Endothelial cell of umbilical vein (primary cell): ENCODE results near the gene OCIAD1. TPM values are rescaled to one million over a fixed set of nuclear protein-coding genes. Genes with fewer than 3 reads are reported as not detected.

Source experiments
- BruUV-seq: library from RNA; stranded (reverse); fragments of 400-500 nt; replicated peaks from 2 replicates; lab custom pipeline; 2021; lab: Mats Ljungman, UMichigan
- CTCF ChIA-PET: fragments of 300-600, 350-600 bp; sonication (Branson Sonifier 250); formaldehyde crosslinking; loops from one replicate; lab custom pipeline; 2021; ENCODE audit warnings: antibody characterized with exemption, inconsistent platforms; lab: Charles Lee
- POLR2A ChIA-PET: fragments of 300-600, 350-600 bp; sonication (Branson Sonifier 250); formaldehyde crosslinking; loops from one replicate; lab custom pipeline; 2021; ENCODE audit warnings: antibody characterized with exemption, inconsistent platforms; lab: Charles Lee
- DNase-seq: peaks from one replicate; pipeline ENCODE4 v3.0.0-alpha.2; 2011; ENCODE audit warnings: low read depth, low spot score
- FAIRE-seq: peaks from 2 replicates; lab custom pipeline; 2011; peaks lifted over from hg19 to GRCh38; lab: Jason Lieb, UNC
- H2AFZ ChIP-seq: 2 replicates; pipeline ENCODE4 v1.6.0; 2012; ENCODE audit warnings: low read depth, low read length, control low read depth, inconsistent platforms
- H3K27ac ChIP-seq: 2 replicates; pipeline ENCODE4 v1.5.1; 2011; ENCODE audit warnings: low read depth, mild to moderate bottlenecking, control low read depth, low read length, moderate library complexity; ENCODE audit not compliant: insufficient read depth
- H3K27me3 ChIP-seq, 2 experiments: 2 replicates each; pipeline versions ENCODE4 v1.6.0 to v1.6.1; 2011; ENCODE audit warnings: low read length in 2 of 2, mixed read lengths in 1 of 2; ENCODE audit not compliant: control insufficient read depth in 2 of 2, insufficient read depth in 2 of 2
- H3K36me3 ChIP-seq, 2 experiments: 2 replicates in 1 of 2; 3 replicates in 1 of 2; pipeline ENCODE4 v1.5.1; 2011; ENCODE audit warnings: low read length in 2 of 2, mild to moderate bottlenecking in 1 of 2, moderate library complexity in 1 of 2; ENCODE audit not compliant: control insufficient read depth in 2 of 2, insufficient read depth in 2 of 2; ENCODE audit errors: extremely low read depth in 1 of 2
- H3K4me1 ChIP-seq: 3 replicates; pipeline ENCODE4 v1.5.1; 2011; ENCODE audit warnings: mild to moderate bottlenecking, low read length; ENCODE audit not compliant: control insufficient read depth, insufficient read depth; ENCODE audit errors: extremely low read depth
- H3K4me2 ChIP-seq: 2 replicates; pipeline ENCODE4 v1.6.1; 2011; ENCODE audit warnings: low read length, control low read depth, mixed read lengths; ENCODE audit not compliant: insufficient read depth
- H3K4me3 ChIP-seq, 3 experiments: fragments of 200-600 bp in 1 of 3; sonication (generic), shearing (Covaris generic) in 1 of 3; replicated peaks in 1 of 3; 2 replicates each; pipeline ENCODE4 v1.5.1; 2011 to 2016; ENCODE audit warnings: control low read depth in 3 of 3, low read length in 3 of 3, mild to moderate bottlenecking in 2 of 3, inconsistent platforms in 1 of 3, low read depth in 1 of 3, moderate library complexity in 1 of 3; ENCODE audit not compliant: insufficient read depth in 1 of 3
- H3K79me2 ChIP-seq: 2 replicates; pipeline ENCODE4 v1.6.0; 2012; ENCODE audit warnings: low read length, inconsistent platforms; ENCODE audit not compliant: control insufficient read depth, insufficient read depth
- H3K9ac ChIP-seq: replicated peaks from 2 replicates; pipeline ENCODE3; 2011; ENCODE audit warnings: low read length, control low read depth; ENCODE audit not compliant: insufficient read depth; ENCODE audit errors: extremely low read depth
- H3K9me1 ChIP-seq: replicated peaks from 3 replicates; pipeline ENCODE4 v1.6.0; 2011; ENCODE audit warnings: mild to moderate bottlenecking, low read length; ENCODE audit not compliant: control insufficient read depth, insufficient read depth; ENCODE audit errors: extremely low read depth
- H3K9me3 ChIP-seq: replicated peaks from 2 replicates; pipeline ENCODE4 v1.5.1; 2012; ENCODE audit warnings: low read length, inconsistent platforms; ENCODE audit not compliant: control insufficient read depth, insufficient read depth
- H4K20me1 ChIP-seq: replicated peaks from 2 replicates; pipeline ENCODE3; 2011; ENCODE audit warnings: mild to moderate bottlenecking, low read length; ENCODE audit not compliant: control insufficient read depth, insufficient read depth; ENCODE audit errors: extremely low read depth
- EZH2 ChIP-seq: IDR thresholded peaks from 2 replicates; pipeline ENCODE4 v1.6.1; 2012; ENCODE audit warnings: borderline replicate concordance, low read depth, mild to moderate bottlenecking, moderate library complexity, low read length, inconsistent platforms; ENCODE audit not compliant: severe bottlenecking
- FOS ChIP-seq: IDR thresholded peaks from 2 replicates; pipeline ENCODE4 v1.6.1; 2011; ENCODE audit warnings: mild to moderate bottlenecking, low read length, moderate library complexity, borderline replicate concordance; ENCODE audit not compliant: insufficient read depth
- GATA2 ChIP-seq: IDR thresholded peaks from 2 replicates; pipeline ENCODE4 v1.7.0; 2011; ENCODE audit warnings: low read depth, mild to moderate bottlenecking, moderate library complexity, mixed read lengths, low read length; ENCODE audit not compliant: insufficient read length, insufficient read depth
- JUN ChIP-seq: IDR thresholded peaks from 2 replicates; pipeline ENCODE4 v1.6.1; 2011; ENCODE audit warnings: borderline replicate concordance, low read depth; ENCODE audit not compliant: insufficient read length, insufficient read depth
- MYC ChIP-seq: IDR thresholded peaks from one replicate; pipeline ENCODE4 v1.6.1; 2011; ENCODE audit warnings: mild to moderate bottlenecking, low read depth, low read length
- POLR2A ChIP-seq: IDR thresholded peaks from 2 replicates; pipeline ENCODE4 v1.6.1; 2012; ENCODE audit warnings: low read depth, mild to moderate bottlenecking, control low read depth, low read length
- POLR2AphosphoS5 ChIP-seq: IDR thresholded peaks from 2 replicates; pipeline ENCODE4 v1.6.1; 2012; ENCODE audit warnings: low read depth, mild to moderate bottlenecking, control low read depth, low read length, moderate library complexity; ENCODE audit not compliant: insufficient read depth
- dilution Hi-C: fragments of 300-500 bp; cut with MboI; formaldehyde crosslinking; loops from one replicate; pipeline ENCODE4 v1.15.0; 2019; ENCODE audit warnings: low sequenced_read_pairs; ENCODE audit not compliant: extremely low pct_ligation_motif_present
- intact Hi-C: fragments of 100-400 bp; cut with micrococcal nuclease; formaldehyde crosslinking; loops from one replicate; pipeline ENCODE4 v1.10.0; 2022
- polyA plus RNA-seq, 4 experiments: library from polyadenylated mRNA; depleted of rRNA in 3 of 4; stranded (reverse) in 3 of 4; unstranded in 1 of 4; fragments of >200 nt; gene quantifications; 2 replicates each; pipeline versions ENCODE4 v1.2.1 to v1.2.3, GENCODE V29; 2011 to 2012; ENCODE audit warnings: missing spikeins in 1 of 4
- total RNA-seq: library from RNA; stranded (reverse); gene quantifications from 2 replicates; pipeline ENCODE4 v1.2.3, GENCODE V29; 2021
- TF ChIP-seq, protein P1 (sequence below), 2 donors: IDR thresholded peaks; 1 replicate in 1 of 2; 2 replicates in 1 of 2; pipeline ENCODE4 v1.5.1; 2011; ENCODE audit warnings: low read length in 2 of 2, mild to moderate bottlenecking in 2 of 2, moderate library complexity in 2 of 2, control low read depth in 1 of 2, inconsistent platforms in 1 of 2, low read depth in 1 of 2; ENCODE audit not compliant: insufficient read depth in 1 of 2; ENCODE audit errors: extremely low read depth in 1 of 2
- TF ChIP-seq, protein P2 (sequence below): IDR thresholded peaks from 2 replicates; pipeline ENCODE4 v1.6.1; 2011; ENCODE audit not compliant: insufficient read depth, insufficient read length

Gene OCIAD1
- total and polyA plus RNA-seq, 2 donors (not counting 3 experiments of a cell fraction or from before 2014, with no cell fraction given), result 81.7 to 101 TPM

DNA sequence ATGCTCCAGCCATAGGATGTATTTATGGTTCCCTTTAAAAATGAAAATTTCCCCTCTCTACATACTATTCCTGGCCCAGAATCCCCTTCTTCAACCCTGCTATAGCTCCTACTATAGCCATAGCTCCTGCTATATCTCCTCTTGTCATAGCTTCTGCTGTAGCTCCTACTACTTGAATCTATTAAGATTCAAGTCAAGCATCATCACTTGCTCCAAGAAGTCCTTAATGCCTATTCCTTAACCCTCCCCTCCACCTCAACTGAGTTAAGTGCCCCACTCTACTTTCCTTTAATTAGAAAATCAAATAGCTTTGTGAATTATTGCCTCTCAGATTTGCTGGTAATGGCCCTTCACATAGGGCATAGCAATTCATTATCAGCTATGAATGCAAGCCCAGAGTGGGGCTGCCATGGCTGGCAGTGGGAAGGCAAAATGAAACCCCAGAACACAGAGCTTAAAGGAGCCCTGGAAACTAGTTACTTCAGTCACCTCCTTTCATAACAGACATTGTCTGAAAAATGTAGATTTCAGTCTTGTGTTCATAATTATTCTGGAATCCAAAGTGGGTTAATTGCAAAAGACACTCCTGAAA, 60.2 kb downstream of the OCIAD1 start:
- no peak overlapping the region for H3K9ac ChIP-seq
- H3K4me2 ChIP-seq, result no peak overlapping the region
- no peaks in the 10 kb centered on the region for H3K27me3 ChIP-seq
- ChIA-PET CTCF (interaction anchor here (0.9 to 1.1 kb wide), 2 partner anchors 9 to 52 kb away, joined by 3 read pairs; no protein-coding TSS in a partner anchor), POLR2A (no interaction called here)
- no peaks in the 10 kb centered on the region for H3K79me2 ChIP-seq
- DNase-seq (no peak), FAIRE-seq (no peak)
- H3K4me3 ChIP-seq, result no peak overlapping the region
- no peaks in the 10 kb centered on the region for H4K20me1 ChIP-seq
- BruUV-seq, result no TSS peak
- no peaks in the 10 kb centered on the region for H3K4me1 ChIP-seq
- TF ChIP-seq POLR2AphosphoS5 (no peak), JUN (no peak), EZH2 (no peak)
- H3K9me1 ChIP-seq, result no peaks in the 10 kb centered on the region
- dilution Hi-C loops, result no loop called here
- no peak overlapping the region for H2AFZ ChIP-seq
- H3K27ac ChIP-seq, result no peak overlapping the region
- intact Hi-C loops, result no loop called here
- peaks cover 3 to 8% of the 10 kb centered on the region in 2 experiments for H3K36me3 ChIP-seq
- H3K9me3 ChIP-seq, result no peaks in the 10 kb centered on the region

DNA sequence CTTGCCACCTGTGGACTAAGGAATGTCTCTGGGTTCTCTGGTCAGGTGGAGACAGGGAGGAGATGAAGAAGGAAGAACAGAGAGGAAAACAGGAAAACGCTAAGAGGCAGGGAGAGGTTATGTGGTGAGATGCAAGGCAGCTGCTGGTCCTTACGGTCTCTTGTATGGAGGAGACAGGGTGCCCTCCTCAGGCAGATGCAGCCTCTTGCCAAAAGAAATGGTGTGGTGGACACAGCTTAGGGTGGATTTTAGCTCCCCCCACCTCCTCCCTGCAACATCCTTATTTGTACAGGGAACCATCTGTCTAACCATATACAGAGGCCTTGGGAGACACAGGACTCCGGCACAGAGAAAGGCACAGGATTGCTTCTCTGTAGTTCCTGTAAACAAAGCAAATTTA, 66.0 kb downstream of the OCIAD1 start:
- Histone ChIP-seq H3K27ac (no peak overlapping the region), H2AFZ (no peak overlapping the region), H3K36me3 (peaks cover 7 to 19% of the 10 kb centered on the region in 2 experiments), H3K27me3 (no peaks in the 10 kb centered on the region), H3K4me3 (no peak overlapping the region), H3K4me2 (no peak overlapping the region), H3K9me3 (no peaks in the 10 kb centered on the region), H3K9me1 (no peaks in the 10 kb centered on the region), H3K79me2 (peaks cover 9% of the 10 kb centered on the region), H4K20me1 (no peaks in the 10 kb centered on the region), H3K4me1 (peaks cover 19% of the 10 kb centered on the region), H3K9ac (no peak overlapping the region)
- BruUV-seq, result no TSS peak
- dilution Hi-C loops (no loop called here), intact Hi-C loops (no loop called here)
- ChIA-PET CTCF (interaction anchor here (2.5 kb wide), 1 partner anchor 10 kb away, joined by 7 read pairs; the partner anchor contains the start of gene OCIAD2), POLR2A (no interaction called here)
- DNase-seq, result no peak
- TF ChIP-seq JUN (no peak), GATA2 (no peak), EZH2 (no peak), FOS (no peak), POLR2AphosphoS5 (no peak), POLR2A (no peak), MYC (no peak)
- TF ChIP-seq, protein P1, sequence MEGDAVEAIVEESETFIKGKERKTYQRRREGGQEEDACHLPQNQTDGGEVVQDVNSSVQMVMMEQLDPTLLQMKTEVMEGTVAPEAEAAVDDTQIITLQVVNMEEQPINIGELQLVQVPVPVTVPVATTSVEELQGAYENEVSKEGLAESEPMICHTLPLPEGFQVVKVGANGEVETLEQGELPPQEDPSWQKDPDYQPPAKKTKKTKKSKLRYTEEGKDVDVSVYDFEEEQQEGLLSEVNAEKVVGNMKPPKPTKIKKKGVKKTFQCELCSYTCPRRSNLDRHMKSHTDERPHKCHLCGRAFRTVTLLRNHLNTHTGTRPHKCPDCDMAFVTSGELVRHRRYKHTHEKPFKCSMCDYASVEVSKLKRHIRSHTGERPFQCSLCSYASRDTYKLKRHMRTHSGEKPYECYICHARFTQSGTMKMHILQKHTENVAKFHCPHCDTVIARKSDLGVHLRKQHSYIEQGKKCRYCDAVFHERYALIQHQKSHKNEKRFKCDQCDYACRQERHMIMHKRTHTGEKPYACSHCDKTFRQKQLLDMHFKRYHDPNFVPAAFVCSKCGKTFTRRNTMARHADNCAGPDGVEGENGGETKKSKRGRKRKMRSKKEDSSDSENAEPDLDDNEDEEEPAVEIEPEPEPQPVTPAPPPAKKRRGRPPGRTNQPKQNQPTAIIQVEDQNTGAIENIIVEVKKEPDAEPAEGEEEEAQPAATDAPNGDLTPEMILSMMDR (IDR thresholded peaks at IDR 0.05; ENCODE audit: extremely low read depth in 1 of 2, insufficient read depth in 1 of 2, low read depth in 1 of 2, low read length in 2 of 2), result no peak
- TF ChIP-seq, protein P2, sequence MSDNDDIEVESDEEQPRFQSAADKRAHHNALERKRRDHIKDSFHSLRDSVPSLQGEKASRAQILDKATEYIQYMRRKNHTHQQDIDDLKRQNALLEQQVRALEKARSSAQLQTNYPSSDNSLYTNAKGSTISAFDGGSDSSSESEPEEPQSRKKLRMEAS, result no peak
- no peak for FAIRE-seq
